Cardiac septum (tissue), 1 donor: ENCODE data around the gene FXR2. TPM values are rescaled to one million over a fixed set of nuclear protein-coding genes. Genes with fewer than 3 reads are reported as not detected.
A peak's percentile ranks its signal among the peaks of the same experiment; 100 is the strongest.

Experiments
- DNase-seq: peaks from one replicate; pipeline ENCODE4 v3.0.0-alpha.2; 2020; ENCODE audit warnings: low spot score
- intact Hi-C: fragments of 100-400 bp; cut with DNase I; formaldehyde crosslinking; loops from one replicate; pipeline ENCODE4 v1.14.0; 2022
- total RNA-seq: library from RNA; stranded (reverse); fragmentation: NEBNext Ultra II Directional; extraction: Animal tissue kit (Norgen Biotek cat#: 25700); gene quantifications from one replicate; pipeline ENCODE4 v1.2.1, GENCODE V29; 2021
- donor health status: DM: no; HTN: no; CAD: no.

FXR2 gene
- total RNA-seq, 1 donor from 2014 or later = 83.5 TPM

DNA sequence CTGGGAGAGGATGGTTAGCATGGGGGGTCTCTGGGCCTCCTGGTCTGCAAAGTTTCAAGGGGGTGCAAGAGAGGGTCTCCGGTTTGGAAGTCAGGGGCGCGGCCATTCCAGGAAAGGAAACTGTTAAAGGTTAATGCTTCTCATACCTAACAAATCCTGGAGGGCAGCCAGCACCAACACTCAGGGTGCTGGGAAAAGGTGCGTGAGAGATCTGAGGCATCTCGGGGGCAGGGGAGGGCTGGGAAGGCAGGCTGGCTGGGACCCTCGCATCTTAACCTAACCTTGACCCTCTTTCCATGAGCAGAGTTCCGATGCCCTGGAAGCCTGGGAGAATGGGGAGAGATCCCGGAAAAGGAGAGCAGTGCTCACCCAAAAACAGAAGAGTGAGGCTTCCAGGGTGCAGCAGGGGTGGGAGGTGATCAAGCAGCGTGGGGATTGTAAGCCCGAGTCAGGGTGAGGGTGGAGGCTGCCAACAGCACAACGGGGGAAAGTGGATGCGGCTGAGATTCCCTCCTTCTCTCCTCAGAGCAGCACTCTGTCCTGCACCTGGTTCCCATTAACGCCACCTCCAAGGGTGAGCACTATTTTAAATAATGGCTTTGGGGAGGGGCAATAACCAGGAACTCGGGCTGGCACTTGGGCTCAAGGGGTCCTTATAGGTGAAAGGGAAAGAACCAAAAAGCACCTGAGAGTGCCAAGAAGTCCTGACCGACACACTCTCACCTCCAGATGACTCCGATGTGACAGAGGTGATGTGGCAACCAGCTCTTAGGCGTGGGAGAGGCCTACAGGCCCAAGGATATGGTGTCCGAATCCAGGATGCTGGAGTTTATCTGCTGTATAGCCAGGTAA lies 55.2 kb downstream of the FXR2 start:
- DNase-seq = no peak
- intact Hi-C loops = loop anchor here (2.0 to 5.0 kb wide), 5 partner anchors 45 to 322 kb away; partner anchors contain the start of genes FGF11, PHF23, POLR2A and TMEM95

GRCh38 chr17:7558544-7559319 lies 56.0 kb downstream of the FXR2 start, which contains the start of gene TNFSF13:
TSS of gene TNFSF13 (plus strand) at chr17:7558750. CDS start at chr17:7559040, 290 bp downstream.
- intact Hi-C loops = loop anchor here (2.0 to 5.0 kb wide), 2 partner anchors 74 to 321 kb away; partner anchors contain the start of genes PHF23 and POLR2A
- DNase-seq = peak; percentile 82

DNA sequence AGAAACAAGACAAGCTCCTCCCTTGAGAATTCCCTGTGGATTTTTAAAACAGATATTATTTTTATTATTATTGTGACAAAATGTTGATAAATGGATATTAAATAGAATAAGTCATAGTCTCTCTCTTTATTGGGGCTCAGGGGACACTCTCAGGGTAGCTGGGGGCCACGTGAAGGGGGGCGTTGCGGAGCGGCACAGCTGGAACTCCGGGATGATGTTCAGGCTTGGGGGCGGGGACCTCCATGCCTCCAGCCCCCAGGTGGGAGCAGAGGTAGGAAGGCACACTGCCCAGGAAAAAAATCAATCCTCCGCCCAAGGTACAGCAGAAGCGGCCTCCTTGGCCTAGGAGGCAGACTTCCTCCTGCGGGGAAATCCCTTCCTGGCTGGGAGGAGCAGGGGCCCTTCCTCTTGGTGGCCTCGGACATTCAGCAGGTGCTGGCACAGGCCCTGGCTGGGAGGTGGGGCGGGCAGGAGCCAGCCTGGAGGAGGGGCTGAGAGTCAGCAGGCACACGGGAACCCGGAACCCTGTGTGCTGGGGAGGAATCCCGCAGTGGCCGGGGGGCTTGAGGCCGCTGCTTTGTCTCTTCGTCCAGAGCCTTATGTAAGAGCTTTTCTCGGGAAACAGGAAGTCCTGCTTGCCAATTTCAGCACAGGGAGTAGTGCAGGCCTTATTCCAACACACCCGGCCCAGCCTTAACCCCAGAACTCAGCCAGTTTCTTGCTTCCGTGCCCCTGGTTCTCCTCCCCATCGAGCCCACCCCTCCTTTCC lies 56.7 kb downstream of the FXR2 start:
- peak; percentile 95 for DNase-seq
- intact Hi-C loops = loop anchor here (2.0 to 5.0 kb wide), 2 partner anchors 73 to 321 kb away; partner anchors contain the start of genes PHF23 and POLR2A

DNA sequence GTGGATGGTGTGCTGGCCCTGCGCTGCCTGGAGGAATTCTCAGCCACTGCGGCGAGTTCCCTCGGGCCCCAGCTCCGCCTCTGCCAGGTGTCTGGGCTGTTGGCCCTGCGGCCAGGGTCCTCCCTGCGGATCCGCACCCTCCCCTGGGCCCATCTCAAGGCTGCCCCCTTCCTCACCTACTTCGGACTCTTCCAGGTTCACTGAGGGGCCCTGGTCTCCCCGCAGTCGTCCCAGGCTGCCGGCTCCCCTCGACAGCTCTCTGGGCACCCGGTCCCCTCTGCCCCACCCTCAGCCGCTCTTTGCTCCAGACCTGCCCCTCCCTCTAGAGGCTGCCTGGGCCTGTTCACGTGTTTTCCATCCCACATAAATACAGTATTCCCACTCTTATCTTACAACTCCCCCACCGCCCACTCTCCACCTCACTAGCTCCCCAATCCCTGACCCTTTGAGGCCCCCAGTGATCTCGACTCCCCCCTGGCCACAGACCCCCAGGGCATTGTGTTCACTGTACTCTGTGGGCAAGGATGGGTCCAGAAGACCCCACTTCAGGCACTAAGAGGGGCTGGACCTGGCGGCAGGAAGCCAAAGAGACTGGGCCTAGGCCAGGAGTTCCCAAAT lies 57.4 kb downstream of the FXR2 start:
- DNase-seq = no peak
- intact Hi-C loops = loop anchor here (5.0 kb wide), 1 partner anchor 320 kb away; the partner anchor contains the start of gene PHF23

GRCh38 chr17:7556627-7557026 lies 58.1 kb downstream of the FXR2 start:
- no peak for DNase-seq
- intact Hi-C loops = loop anchor here (5.0 kb wide), 1 partner anchor 319 kb away; the partner anchor contains the start of gene PHF23

DNA sequence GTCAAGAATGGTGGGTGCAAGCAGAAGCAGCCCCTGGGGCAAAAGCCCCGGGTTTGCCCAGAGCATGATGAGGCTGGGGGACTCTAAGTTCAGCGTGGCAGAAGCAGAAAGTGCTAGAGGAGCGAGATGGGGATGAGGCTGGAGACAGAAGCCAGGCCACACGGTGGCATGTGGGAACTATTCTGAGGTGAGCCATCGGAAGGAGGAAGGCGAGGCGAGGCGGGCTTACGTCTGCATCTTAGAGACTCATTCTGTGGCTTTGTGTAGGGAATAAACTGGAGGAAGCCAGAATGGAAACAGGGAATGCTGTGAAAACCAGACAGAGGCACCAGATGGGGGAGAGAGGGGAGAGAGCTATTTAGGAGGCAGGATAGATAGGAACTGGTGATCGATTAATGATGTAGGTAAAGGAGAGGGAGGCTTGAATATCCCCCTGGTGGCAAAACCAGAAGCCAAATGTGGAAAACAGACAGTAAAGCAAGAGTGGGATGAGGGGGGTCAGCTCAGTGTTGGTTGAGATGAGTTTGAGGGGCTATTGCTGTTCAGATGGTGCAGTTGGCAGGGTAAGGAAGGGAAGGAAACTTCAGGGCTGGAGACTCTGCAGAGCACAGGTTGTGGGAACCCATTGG lies 59.3 kb downstream of the FXR2 start:
- no peak for DNase-seq
- intact Hi-C loops = loop anchor here (5.0 kb wide), 1 partner anchor 318 kb away; the partner anchor contains the start of gene PHF23

- intact Hi-C loops = no loop called here
Measured at GRCh38 chr17:7553356-7553755, 61.3 kb downstream of the FXR2 start.

GRCh38 chr17:7552621-7553051 lies 62.1 kb downstream of the FXR2 start:
- intact Hi-C loops = no loop called here
- no peak for DNase-seq

More at GRCh38 chr17:7553356-7553755, 61.3 kb downstream of the FXR2 start:
- DNase-seq = no peak

DNA sequence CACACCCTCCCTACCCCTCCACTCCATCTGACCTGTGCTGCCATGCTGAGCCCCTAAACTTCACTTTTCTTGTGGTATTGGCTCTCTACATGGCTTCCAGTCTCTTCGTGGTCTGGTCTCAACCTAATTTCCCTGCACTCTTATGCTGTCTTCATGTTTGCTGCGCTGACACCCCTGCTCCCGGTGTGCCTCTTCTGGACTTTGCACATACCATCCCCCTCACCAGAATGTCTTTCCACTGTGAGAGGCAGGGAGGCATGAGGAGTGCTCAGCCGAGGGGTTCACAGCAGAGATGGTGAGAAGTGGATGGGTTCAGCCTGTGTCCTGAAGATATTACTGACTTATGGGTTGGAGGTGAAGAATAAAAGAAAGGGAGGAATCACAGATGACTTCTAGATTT lies 63.3 kb downstream of the FXR2 start:
- no peak for DNase-seq
- intact Hi-C loops = no loop called here

DNA sequence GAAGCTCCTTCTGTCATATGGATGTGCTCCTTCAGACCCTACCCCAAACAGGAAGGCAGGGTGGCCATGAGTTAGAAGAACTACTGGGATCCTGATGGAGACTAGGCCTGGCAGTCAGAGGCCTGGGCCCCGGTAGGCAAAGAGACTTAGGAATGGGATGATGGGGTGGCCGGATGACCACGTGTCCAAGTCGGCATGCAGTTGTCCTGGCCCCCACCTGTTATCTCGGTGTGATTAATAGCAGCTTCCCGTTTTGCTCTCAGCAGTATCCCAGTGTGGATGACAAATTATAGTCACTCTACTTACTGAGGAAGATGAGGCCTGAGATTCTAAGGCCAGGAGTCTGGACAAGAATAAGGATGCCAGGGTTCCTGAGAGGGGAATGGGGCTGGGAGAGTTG lies 64.4 kb downstream of the FXR2 start:
- no peak for DNase-seq
- intact Hi-C loops = no loop called here

- intact Hi-C loops = no loop called here
- DNase-seq = no peak
Measured at GRCh38 chr17:7549401-7550055, 65.2 kb downstream of the FXR2 start.

DNA sequence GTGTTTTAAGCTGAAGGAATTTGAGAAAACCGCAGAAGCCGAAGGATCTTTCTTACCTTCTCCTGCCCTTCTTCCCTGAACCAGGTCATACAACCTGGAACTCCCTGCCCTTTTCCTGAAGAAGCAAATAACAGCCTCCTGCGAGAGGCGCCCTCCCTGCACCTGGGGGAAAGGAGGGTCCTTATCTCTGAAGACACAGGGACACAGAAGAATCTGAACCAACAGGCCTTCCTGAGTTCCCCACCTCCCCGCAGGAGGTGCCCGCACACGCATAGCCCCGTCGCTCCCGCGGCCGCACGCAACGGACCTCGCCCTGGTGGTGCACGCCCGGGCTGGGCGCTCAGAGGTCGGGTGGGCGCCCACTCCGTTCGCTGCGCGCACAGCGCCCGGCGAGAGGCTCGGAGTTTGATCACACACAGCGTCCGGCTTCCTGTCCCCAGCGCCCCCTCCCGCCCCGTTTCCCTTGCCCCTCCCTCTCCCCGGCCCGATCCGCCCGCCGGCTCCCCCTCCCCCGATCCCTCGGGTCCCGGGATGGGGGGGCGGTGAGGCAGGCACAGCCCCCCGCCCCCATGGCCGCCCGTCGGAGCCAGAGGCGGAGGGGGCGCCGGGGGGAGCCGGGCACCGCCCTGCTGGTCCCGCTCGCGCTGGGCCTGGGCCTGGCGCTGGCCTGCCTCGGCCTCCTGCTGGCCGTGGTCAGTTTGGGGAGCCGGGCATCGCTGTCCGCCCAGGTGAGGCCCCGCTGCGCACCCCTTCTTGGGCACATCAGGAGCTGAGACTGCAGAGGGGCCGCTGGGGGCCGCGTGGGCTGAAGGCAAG lies 65.9 kb downstream of the FXR2 start, which contains the start of gene TNFSF12:
TSS of gene TNFSF12 (plus strand) at position 474 of the 816 bp plus-strand sequence. CDS start at position 570, 96 bp downstream.
- peak; percentile 84 for DNase-seq
- intact Hi-C loops = no loop called here

GRCh38 chr17:7544911-7545310 lies 69.8 kb downstream of the FXR2 start:
- intact Hi-C loops = no loop called here

More at GRCh38 chr17:7544911-7545310, 69.8 kb downstream of the FXR2 start:
- no peak for DNase-seq
